Measurements from ENCODE around the gene PTTG2.
"Not testable (repeated sequence)": the region's sequence is repeated elsewhere in the genome, so short reads cannot be mapped to it uniquely, and the experiment has no call there.

PTTG2 gene

GRCh38 chr4:37953620-37954293, 6.4 kb upstream of the PTTG2 start:
- in situ Hi-C loops (cut with MboI; ENCODE audit: low sequenced_read_pairs), result no loop called here

- in situ Hi-C loops (cut with MboI; ENCODE audit: low sequenced_read_pairs), result no loop called here
Observed at GRCh38 chr4:37956941-37957340, 3.3 kb upstream of the PTTG2 start.

GRCh38 chr4:37958932-37959331, 1.3 kb upstream of the PTTG2 start:
- in situ Hi-C loops (cut with MboI; ENCODE audit: low sequenced_read_pairs), result no loop called here

- in situ Hi-C loops (cut with MboI; ENCODE audit: low sequenced_read_pairs), result no loop called here
Observed at GRCh38 chr4:37960679-37961450, 667 bp downstream of the PTTG2 start.

- in situ Hi-C loops (cut with MboI; ENCODE audit: low sequenced_read_pairs), result no loop called here
Observed at GRCh38 chr4:37964734-37965457, 4.7 kb downstream of the PTTG2 start.

- in situ Hi-C loops (cut with MboI; ENCODE audit: low sequenced_read_pairs), result no loop called here
Observed at GRCh38 chr4:37966044-37966443, 5.8 kb downstream of the PTTG2 start.

- in situ Hi-C loops (cut with MboI; ENCODE audit: low sequenced_read_pairs), result no loop called here
Observed at GRCh38 chr4:37967736-37968135, 7.5 kb downstream of the PTTG2 start.

- in situ Hi-C loops (cut with MboI; ENCODE audit: low sequenced_read_pairs), result no loop called here
Observed at GRCh38 chr4:37968747-37969146, 8.5 kb downstream of the PTTG2 start.

- in situ Hi-C loops (cut with MboI; ENCODE audit: low sequenced_read_pairs), result no loop called here
Observed at GRCh38 chr4:37970702-37971101, 10.5 kb downstream of the PTTG2 start.

- in situ Hi-C loops (cut with MboI; ENCODE audit: low sequenced_read_pairs), result no loop called here
Observed at GRCh38 chr4:37971202-37971601, 11.0 kb downstream of the PTTG2 start.

- in situ Hi-C loops (cut with MboI; ENCODE audit: low sequenced_read_pairs), result no loop called here
Observed at GRCh38 chr4:37973441-37973840, 13.2 kb downstream of the PTTG2 start.

GRCh38 chr4:37975321-37975822, 15.2 kb downstream of the PTTG2 start:
- in situ Hi-C loops (cut with MboI; ENCODE audit: low sequenced_read_pairs), result not testable (repeated sequence)

- in situ Hi-C loops (cut with MboI; ENCODE audit: low sequenced_read_pairs), result no loop called here
Observed at GRCh38 chr4:37976507-37976906, 16.3 kb downstream of the PTTG2 start.

- in situ Hi-C loops (cut with MboI; ENCODE audit: low sequenced_read_pairs), result no loop called here
Observed at GRCh38 chr4:37976991-37977470, 16.8 kb downstream of the PTTG2 start.

- in situ Hi-C loops (cut with MboI; ENCODE audit: low sequenced_read_pairs), result no loop called here
Observed at GRCh38 chr4:37977471-37978247, 17.5 kb downstream of the PTTG2 start.

- in situ Hi-C loops (cut with MboI; ENCODE audit: low sequenced_read_pairs), result no loop called here
Observed at GRCh38 chr4:37978248-37978924, 18.2 kb downstream of the PTTG2 start.

- in situ Hi-C loops (cut with MboI; ENCODE audit: low sequenced_read_pairs), result no loop called here
Observed at GRCh38 chr4:37980246-37980645, 20.0 kb downstream of the PTTG2 start.

GRCh38 chr4:37981425-37981824, 21.2 kb downstream of the PTTG2 start:
- in situ Hi-C loops (cut with MboI; ENCODE audit: low sequenced_read_pairs), result no loop called here

- in situ Hi-C loops (cut with MboI; ENCODE audit: low sequenced_read_pairs), result no loop called here
Observed at GRCh38 chr4:37981844-37982720, 21.9 kb downstream of the PTTG2 start.

Data from HL-60/S4 (cell line).